IPS DF 4.7 (cell line): ENCODE data around the gene TSPAN3.

Source experiments
- DNase-seq: peaks from one replicate; pipeline ENCODE4 v3.0.0-alpha.2; 2013; ENCODE audit warnings: low spot score; ENCODE audit errors: extremely low read depth

TSPAN3 gene

DNA sequence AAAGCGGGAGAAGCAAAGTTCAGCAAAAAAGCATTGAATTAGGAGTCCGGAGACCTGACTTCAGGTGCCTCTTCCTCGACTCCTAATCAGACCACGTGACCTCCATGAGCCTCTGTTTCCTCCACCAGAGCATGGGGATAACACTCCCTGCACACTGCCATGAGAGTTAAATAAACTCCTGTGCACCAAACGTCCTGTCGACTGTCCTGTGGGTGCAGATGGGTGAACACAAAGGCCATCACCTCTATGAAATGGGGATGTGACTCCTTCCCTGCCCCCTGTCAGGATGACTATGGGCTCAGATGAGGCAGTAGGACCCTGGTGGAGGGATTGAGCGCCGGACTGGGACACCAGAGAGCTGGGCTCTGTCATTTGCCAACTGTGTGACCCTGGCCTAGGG lies 13.5 kb upstream of the TSPAN3 start:
- DNase-seq = no peak

DNA sequence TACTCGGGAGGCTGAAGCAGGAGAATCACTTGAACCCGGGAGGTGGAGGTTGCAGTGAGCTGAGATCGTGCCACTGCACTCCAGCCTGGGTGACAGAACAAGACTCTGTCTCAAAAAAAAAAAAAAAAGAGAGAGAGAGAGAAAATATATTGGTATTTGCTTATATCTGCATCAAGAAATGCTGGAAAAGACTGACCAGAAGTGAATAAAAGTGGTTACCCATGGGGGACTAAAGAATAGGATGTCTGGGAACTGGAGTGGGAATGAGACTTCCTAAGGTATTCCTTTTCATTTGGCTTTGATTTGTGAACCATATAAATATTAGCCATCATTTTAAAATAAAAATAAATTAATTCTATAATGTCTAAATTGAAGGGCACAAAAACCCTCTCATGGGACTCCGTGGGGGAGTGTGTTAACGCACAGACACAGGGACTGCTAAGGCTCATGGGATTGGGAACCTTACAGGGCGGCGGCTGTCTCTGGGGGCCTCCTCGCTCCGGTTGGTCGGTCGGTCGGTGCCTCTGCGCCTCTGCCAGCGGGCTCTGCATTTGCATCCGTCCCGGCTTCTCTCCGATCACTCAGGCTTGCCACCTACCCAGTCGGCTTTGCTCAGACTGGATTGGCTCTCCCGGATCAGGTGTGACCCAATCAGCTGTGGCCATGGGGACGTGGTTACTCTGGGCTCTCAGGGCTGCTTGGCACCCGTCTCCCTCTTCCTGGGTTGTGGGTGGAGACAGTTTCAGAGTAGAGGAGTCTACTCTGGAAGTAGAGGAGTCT lies 12.7 kb upstream of the TSPAN3 start:
- DNase-seq = peak; percentile 87

DNA sequence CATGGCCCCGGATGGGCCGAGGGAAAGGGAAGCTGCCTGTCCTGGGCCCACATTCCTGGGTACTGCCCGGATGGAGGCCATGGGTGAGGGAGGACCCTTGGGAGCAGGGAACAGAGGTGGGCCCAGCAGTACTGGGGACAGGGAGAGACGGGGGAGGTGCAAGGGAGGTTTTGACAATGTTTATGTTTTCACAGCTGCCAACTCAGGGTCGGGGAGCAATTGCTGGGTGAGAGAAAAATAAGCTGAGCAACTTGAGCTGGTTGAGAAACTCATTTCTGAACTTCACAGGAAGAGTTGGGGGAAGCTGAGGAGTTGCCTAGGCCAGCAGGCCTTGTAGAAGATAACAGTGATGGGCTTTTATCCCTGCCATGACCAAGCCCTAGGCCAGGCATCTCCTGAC lies 11.1 kb upstream of the TSPAN3 start:
- DNase-seq = no peak

DNA sequence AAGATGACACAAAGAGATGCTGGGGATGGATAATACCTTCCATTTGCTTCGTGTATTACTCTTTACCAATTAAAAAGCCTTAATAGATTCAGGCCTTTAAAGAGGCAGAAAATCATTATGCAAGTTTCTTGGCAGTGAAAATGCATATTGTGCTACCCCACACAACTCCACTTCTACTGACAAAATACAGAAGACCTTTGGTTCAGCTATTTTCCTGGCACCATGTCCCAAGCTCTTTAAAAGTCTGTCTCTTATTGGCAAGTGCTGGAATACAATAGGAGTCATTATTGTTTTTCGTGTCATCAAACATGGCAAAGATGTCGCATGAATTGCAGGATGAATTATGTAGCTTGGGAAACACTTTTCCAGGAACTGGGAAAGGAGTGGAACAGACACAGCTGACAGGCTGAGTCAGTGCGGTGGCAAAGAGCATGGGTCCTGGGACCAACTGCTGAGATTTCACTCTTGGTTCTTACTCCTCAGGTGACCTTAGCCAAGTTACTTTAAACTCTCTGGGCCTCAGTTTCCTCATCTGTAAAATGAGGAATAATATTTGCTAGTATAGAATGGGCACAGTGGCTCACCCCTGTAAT lies 5.5 kb upstream of the TSPAN3 start:
- no peak for DNase-seq

DNA sequence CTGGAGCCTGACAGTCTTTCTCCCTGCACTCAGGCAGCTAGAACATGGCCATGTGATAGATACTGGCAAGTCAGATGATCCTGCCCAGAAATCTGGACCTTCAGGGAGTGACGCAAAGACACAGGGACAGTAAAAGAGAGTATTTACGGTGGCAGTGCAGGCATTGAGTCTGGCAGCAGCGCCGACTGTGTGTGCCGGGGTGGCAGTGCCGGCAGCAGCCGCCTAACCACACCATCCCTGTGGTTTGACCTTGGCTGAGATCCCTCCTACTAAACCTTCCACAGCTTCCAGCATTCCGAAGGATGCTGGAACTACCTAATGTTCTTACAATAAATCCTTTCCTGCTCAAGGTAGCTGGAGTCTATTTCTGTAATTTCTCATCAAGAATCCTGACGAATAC lies 4.6 kb upstream of the TSPAN3 start:
- DNase-seq = no peak

DNA sequence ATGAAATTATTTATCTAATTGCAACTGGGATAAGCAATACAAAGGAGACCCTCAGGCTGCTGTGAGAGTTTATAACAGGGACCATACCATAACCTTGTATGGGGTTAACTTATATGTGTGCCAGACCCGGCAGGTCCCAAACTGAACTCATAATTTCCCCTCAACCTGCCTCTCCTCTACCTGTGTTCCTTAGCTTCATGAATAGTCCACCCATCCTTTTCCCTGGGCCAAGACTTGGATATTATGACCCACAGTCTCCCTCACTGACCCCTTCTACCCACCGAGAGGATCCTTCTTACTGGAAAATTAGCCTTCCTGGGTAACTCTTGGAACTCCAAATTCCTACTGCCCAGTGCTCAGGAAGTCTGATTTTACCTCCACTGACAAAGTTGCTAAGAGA lies 3.4 kb upstream of the TSPAN3 start:
- no peak for DNase-seq

DNA sequence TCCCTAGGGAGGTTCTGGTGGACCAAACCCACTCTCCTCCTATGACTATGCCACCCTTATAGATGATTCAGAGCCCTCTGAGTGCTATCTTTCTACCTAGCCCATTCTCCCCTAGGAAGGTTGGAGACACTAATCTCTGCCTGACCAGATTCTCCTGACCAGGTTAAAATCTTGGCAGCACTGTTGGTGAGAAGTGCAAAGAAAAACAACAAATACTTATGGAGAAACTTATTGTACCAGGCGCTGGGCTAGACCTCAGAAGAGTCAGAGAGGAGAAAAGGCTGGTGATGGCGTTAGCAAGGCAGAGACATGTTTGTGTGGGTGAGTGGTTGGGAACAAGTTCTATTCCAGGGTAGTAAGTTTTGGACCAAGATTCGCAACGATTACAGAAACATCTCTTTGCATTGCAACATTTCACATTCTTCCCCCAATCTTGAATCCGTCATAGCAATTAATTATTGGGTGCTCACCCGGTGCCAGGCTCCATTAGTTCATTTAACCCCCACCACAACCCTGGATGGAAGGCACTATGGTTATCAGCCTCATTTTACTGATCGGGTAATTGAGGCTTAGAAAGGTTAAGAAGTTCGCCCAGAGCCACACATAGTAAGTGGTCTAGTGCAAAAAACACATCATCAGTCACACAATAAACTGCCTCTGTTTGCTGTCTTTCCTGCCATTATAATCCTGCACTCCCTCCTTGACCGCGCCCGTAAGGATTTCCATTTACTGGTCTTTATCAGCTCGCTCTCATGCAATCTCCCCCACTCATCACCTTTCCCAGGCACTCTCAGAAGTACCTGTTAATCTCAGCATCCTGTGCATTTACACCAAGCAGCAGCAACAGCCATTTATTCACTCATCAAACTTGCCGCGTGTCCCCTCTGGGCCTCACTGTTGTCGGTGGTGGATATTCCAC lies 655 bp upstream of the TSPAN3 start:
- no peak for DNase-seq

DNA sequence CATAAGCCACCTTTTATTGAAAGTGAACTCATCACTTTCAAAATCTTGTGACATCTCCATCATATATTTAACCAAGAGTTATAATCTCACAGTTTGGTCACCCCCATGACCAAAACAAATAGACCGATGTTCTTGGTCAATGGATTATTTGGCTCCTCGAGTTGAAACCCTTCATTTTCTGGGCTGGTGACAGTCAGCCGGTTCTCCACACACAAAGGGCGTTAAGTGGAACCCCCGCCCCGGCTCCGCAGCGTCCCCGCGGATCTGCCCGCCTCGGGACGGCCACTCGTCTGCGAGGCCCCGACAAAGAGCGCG lies 772 bp downstream of the TSPAN3 start:
- DNase-seq = no peak

DNA sequence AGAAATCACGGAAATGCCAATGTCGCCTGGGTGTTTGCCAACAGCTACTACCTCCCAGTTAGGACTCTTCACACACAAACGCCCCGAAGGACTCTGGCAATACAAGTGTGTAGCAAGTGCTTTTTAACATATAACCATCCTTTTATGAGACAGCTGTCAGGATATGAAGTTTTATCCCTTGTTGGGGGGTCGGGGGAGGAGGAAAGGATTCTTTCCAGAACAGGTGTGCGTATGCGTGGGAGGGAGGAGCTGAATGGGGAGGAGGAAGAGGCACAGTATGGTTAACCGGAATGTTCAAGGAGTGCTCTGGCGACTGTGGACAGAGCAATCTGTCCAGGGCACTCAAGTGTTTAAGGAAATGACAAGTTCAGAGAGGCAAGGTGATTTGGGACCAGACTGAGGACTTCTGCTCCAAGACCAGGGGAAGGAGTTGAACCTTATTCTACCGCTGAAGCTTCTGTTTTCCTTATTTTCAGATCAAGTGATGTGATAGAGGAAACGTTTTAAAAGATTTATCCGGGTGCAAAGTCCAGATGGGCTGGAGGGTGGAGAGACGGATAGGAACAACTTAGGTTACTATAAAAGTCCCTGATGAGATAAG lies 1.3 kb downstream of the TSPAN3 start:
- DNase-seq = no peak

DNA sequence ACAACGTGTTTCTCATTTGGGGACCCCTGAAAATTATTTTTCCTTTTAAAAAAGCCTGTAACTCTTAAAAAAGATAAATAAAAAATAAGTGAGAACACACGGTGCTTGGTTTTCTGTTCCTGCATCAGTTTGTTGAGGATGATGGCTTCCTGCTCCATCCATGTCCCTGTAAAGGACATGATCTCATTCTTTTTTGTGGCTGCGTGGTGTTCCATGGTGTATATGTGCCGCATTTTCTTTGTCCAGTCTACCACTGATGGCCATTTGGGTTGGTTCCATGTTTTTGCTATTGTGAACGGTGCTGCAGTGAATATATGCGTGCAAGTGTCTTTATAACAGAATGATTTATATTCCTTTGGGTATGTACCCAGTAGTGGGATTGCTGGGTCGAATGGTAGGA lies 2.3 kb downstream of the TSPAN3 start:
- no peak for DNase-seq

DNA sequence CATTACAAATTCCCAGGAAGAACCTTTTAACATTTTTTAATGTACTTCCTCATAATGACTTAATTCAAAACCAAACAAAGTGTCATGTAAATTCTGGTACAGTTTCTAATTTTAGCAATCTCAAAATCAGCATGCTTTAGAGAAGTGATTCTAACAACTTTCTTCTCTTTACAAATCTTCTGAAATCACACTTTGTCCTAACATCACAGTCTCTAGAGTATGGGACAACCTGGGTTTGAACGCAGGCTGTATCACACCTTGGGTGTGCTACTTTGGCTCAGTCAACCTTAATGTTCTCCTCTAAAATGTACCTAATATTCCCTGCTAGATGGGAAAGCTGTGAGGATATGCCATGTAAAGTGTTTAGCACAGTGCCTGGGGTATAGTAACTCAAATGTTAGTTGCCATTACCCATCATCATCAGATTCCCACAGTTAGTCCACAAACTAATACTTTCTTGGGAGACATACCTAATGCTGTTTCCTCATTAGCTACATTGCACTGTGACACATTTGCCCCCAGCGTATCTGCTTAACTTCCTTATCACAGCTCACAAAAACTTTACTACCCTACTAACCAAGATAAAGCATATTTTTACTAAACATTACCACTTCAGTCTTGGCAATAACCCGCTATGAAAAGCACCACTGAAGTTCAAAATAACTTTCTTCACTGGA lies 3.1 kb downstream of the TSPAN3 start:
- DNase-seq = no peak

DNA sequence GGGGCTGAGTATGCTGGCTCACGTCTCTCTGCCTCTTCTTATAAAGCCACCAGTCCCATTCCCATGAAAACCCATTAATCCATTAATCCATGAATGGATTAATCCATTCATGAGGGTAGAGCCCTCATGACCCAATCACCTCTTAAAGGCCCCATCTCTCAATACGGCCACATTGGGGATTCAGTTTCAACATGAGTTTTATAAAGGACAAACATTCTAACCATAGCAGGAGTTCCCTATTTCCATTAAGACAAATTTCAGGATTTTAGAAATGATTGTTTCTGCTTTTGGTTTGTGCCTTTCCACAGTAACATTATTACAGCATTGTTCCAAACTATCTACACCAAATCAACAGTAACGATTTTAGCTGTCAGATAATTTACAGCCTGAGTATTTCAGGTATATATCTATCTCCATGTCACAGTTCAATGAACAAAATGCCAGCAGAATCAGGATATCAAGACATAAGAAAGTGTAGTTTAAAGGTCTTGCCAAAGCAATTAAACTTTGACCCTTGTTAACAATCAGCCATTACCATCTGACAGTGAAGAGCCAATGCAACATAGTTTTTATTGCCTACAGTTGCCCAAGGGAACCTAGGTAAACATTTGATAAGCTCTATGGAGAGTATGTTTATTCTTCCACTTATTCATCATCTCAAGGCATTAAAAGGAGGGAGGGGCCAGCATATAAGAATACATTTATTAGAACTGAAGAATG lies 3.8 kb downstream of the TSPAN3 start:
- DNase-seq = no peak

DNA sequence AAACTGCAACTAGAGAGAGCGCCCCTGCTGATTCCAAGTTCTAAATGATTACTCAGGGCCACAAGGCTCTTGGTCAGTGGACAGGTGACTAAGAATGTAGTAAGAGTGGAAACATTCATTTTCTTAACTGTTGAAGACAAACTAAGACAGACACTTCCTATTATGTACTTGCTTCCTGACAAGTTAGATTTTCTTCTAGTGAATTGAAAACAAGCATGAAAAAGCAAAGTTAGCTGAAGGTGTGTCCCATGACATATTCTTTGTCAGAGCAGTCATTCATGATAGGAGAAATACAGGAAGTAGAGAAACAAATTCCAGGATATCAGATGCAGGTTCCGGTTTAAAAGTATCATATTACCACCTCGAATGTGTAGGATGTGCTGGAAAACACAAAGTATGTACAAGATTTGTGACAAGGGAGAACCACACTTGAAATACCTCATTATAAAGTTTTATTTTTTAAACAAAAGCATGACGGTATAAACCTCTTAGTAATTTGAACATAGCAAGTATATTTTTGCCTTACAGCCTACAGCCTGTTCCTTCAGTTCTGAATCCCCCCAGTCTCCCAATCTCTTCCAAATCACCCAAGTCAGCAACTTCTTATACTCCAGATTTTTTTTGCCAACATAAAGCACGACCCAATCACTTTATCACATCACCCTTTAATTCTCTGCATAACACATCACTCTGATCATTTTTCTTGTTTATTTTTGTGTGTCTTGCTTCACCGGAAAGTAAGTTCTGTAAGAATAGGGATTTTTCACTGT lies 6.2 kb downstream of the TSPAN3 start:
- no peak for DNase-seq

DNA sequence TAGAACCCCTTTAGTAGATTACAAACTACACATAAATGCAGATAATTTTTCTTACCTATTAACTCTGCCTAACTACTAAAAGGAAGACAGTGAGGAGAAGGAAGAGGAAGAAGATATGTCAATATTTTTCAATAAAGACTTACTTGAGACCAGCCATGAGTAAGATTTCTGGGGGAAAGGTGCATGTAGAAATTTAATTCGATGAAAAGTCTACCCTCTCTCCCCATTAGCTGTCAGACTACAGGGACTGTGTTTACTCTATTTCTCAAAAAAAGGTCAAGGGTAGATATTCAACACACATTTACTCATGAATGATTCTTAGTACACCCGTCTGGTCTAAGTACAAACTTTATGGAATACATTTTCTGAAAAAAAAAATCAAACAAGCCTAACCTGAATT lies 6.8 kb downstream of the TSPAN3 start:
- no peak for DNase-seq

DNA sequence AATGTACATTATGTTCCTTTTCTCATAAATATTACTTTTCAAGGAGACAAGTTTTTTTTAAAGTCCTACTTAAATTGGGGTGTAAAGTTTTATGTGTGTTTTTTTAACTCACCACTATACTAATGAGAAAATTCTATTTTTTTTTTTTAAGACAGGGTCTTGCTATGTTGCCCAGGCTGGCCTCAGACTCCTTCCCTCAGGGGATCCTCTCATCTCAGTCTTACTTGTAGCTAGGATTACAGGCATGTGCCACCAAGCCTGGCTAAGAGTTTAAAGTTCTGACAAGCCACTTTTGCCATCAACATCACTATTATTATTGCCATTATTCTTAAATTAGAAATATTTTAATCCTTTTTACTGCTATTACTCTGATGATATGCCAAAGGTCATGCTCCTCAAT lies 7.7 kb downstream of the TSPAN3 start:
- DNase-seq = no peak

DNA sequence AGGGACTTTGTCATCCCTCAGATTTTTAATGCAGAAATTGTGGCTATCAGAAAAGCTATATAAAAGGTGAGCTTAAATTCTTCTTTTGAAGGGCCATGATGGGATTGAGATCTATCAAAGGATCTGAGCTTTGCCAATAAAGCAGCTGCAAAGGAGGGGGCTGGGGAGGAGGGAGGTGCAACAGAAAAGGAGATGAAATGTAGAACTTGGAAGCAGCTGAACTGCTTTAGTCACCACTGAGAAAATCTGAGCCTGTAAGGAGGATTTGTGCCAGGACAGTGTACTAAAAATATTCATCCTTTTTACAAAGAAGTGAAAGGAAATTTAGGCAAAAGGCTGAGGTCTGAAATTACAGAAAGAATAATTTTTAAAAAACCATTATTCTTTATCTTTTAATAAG lies 10.4 kb downstream of the TSPAN3 start:
- DNase-seq = no peak

DNA sequence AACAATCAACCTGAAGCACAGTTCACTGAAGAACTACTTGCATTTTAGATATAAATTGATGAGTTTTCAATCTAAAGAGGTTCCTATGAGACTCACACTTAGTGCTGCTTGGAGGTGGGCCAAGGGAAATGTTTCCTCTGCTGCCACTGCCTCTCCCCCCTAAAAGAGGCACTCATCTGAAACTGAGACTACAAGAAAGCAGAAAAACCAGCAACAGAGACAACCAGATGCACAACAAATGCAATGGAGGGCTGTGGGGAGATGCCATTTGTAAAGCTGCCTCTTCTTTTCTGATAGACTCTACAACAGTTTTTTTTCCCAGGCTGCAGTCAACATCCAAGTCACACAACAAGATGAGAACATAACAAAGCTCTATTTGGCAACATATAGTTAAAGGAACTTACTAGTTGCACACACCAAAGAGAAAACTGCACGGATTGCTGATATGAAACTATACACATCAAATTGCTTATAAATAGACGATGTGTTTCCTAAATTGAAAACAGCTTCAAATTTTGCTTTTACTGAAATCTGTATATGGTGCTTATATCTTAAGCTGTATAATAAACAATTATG lies 11.0 kb downstream of the TSPAN3 start:
- no peak for DNase-seq

DNA sequence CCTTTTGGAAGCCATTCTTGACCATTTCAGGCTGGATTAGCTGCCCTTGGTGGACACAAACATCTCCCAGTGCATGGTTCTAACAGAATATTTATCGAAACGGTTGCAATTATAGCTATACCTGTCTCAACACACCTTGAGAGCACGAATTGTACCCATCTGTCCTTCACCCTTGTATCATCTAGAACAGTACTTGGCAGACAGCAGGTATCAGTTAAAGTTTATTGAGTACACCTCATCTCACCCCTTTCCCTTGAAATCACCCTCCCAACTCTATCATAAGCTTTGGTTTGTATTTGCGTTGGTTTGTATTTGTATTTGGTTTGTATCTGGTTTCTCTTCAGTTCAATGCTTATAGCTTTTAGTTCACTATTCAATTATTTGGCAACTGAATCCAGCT lies 12.4 kb downstream of the TSPAN3 start:
- no peak for DNase-seq

DNA sequence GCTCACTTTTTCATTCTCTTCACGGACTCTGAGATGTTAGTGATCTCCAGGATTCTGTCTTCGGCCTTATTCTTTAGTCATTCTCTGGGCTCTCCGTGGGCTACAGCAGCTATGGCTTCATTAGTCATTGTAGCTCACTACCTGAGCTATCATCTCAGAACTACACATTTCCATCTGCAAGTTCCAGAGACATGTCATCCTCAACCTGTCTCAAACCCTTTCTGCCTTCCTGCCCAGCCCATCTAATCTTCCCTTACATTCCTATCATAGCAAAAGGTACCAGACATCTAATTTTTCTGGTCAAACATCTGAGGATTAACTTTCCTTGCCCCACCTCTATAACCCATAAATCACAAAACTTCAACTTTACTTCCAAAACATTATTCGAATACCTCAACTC lies 13.2 kb downstream of the TSPAN3 start:
- no peak for DNase-seq

DNA sequence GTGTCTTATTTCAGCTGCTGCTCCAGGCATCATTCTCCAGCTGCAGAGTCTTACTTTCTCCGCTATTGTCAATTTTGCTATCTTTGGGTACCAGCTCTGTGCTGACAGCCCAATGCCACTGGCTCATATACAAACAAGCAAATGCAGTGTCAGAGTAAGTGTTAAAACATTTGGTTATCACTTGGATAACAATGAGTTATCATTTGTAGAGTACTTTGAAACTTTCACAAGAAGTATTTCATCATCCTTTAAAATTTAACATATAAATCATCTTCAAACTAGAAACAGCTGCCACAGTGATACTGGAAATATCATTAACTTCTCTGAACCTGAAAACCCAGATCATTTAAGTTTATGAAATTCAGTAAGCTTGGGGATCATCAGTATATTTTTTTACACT lies 13.8 kb downstream of the TSPAN3 start:
- no peak for DNase-seq
